GM23248 (cell line): ENCODE measurements around the gene TNNT1. TPM values are rescaled to one million over a fixed set of nuclear protein-coding genes. Genes with fewer than 3 reads are reported as not detected.

Experiments used
- DNase-seq: peaks from one replicate; pipeline ENCODE4 v3.0.0-alpha.2; 2015
- H2AFZ ChIP-seq: fragments of 200-600 bp; sonication (generic); 2 replicates; pipeline ENCODE4 v1.6.1; 2016; ENCODE audit warnings: antibody characterized with exemption
- H3F3A ChIP-seq: fragments of 200-600 bp; sonication (generic); 2 replicates; pipeline ENCODE4 v1.6.1; 2016; ENCODE audit warnings: mild to moderate bottlenecking, antibody characterized with exemption, mixed run types; ENCODE audit not compliant: insufficient read depth
- H3K27ac ChIP-seq: fragments of 200-600 bp; sonication (generic); 2 replicates; pipeline ENCODE4 v1.5.1; 2016; ENCODE audit warnings: mild to moderate bottlenecking
- H3K27me3 ChIP-seq: fragments of 200-600 bp; sonication (generic); replicated peaks from 2 replicates; pipeline ENCODE4 v1.6.1; 2016; ENCODE audit warnings: mild to moderate bottlenecking; ENCODE audit not compliant: insufficient read depth
- H3K36me3 ChIP-seq: fragments of 200-600 bp; sonication (generic); 2 replicates; pipeline ENCODE4 v1.6.1; 2016; ENCODE audit warnings: low read depth, mild to moderate bottlenecking
- H3K4me1 ChIP-seq: fragments of 200-600 bp; sonication (generic); 2 replicates; pipeline ENCODE4 v1.6.1; 2016; ENCODE audit warnings: mild to moderate bottlenecking; ENCODE audit not compliant: insufficient read depth
- H3K4me2 ChIP-seq: fragments of 200-600 bp; sonication (generic); one replicate; pipeline ENCODE4 v1.6.1; 2016; ENCODE audit warnings: mild to moderate bottlenecking; ENCODE audit not compliant: unreplicated experiment
- H3K4me3 ChIP-seq: fragments of 200-600 bp; sonication (generic); 2 replicates; pipeline ENCODE4 v1.5.1; 2016; ENCODE audit warnings: mild to moderate bottlenecking
- H3K79me2 ChIP-seq: fragments of 200-600 bp; sonication (generic); 2 replicates; pipeline ENCODE4 v1.6.1; 2016; ENCODE audit warnings: mild to moderate bottlenecking; ENCODE audit not compliant: insufficient read depth
- H3K9ac ChIP-seq: fragments of 200-600 bp; sonication (generic); 2 replicates; pipeline ENCODE4 v1.6.1; 2016; ENCODE audit warnings: mild to moderate bottlenecking
- H3K9me2 ChIP-seq: fragments of 200-600 bp; sonication (generic); 2 replicates; pipeline ENCODE4 v1.6.1; 2016; ENCODE audit warnings: mixed run types, mild to moderate bottlenecking, moderate library complexity; ENCODE audit not compliant: insufficient read depth
- H3K9me3 ChIP-seq: fragments of 200-600 bp; sonication (generic); one replicate; pipeline ENCODE4 v1.6.1; 2017; ENCODE audit warnings: low read depth
- H4K20me1 ChIP-seq: fragments of 200-600 bp; sonication (generic); 2 replicates; pipeline ENCODE4 v1.6.0; 2016; ENCODE audit not compliant: insufficient read depth
- EZH2 ChIP-seq: fragments of 200-600 bp; sonication (generic); IDR thresholded peaks from 2 replicates; pipeline ENCODE4 v1.6.1; 2018; ENCODE audit warnings: antibody characterized with exemption, mild to moderate bottlenecking; ENCODE audit not compliant: insufficient read depth, poor library complexity, severe bottlenecking
- EZH2phosphoT487 ChIP-seq: fragments of 200-600 bp; sonication (generic); IDR thresholded peaks from 2 replicates; pipeline ENCODE4 v1.6.1; 2018; ENCODE audit warnings: antibody characterized with exemption, moderate library complexity, mild to moderate bottlenecking, low read depth; ENCODE audit not compliant: insufficient read depth
- WGBS, 2 experiments: methylation state at CpG; one replicate each; pipeline ENCODE4 v1.1.6; 2015 to 2017; ENCODE audit warnings: low lambda C conversion rate in 2 of 2, low coverage in 1 of 2; ENCODE audit errors: missing lambda C conversion rate in 2 of 2; 5-methylcytosine and 5-hydroxymethylcytosine counted together
- in situ Hi-C: fragments of 300-500 bp; cut with MboI; formaldehyde crosslinking; loops from 2 replicates; pipeline ENCODE4 v1.15.0; 2020
- polyA plus RNA-seq: library from polyadenylated mRNA; unstranded; fragments of >200 nt; fragmentation: Nextera tagmentation; extraction: Ambion mirVana; gene quantifications from 2 replicates; pipeline ENCODE4 v1.2.1, GENCODE V29; 2016
- total RNA-seq: library from RNA; depleted of rRNA; stranded (reverse); fragments of >200 nt; shearing (Covaris generic); gene quantifications from 2 replicates; pipeline ENCODE4 v1.2.3, GENCODE V29; 2014

TNNT1 gene
- total and polyA plus RNA-seq, 2 experiments from 2014 or later: 0.76 to 1.8 TPM

DNA sequence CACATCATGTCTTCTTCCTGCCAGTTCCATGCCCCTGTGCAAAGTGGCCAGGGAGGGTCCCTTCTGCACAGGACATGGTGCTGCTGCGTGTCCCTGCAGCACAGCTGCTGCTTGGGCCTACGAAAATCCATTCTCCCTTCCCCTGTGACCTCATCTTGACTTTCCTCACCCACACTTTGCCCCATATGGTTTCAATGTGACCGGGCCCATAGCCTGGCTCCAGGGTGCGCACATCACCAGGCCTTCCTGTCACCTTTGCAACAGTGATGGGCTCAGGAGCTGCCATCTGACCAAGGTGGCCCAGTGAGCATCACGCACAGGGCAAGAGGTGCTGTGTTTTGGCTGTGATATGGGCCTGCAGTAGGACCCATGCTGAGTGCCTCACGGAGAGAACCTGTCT is 42.4 kb downstream of the TNNT1 start:
- H3K9ac ChIP-seq: no peak overlapping the region
- H3K27me3 ChIP-seq: no peaks in the 10 kb centered on the region
- H3F3A ChIP-seq: no peaks in the 10 kb centered on the region
- no peak overlapping the region for H3K27ac ChIP-seq
- 0 out of 2 replicates have a peak, but pooled peaks cover 8% of the 10 kb centered on the region for H4K20me1 ChIP-seq
- H3K4me2 ChIP-seq: no peak overlapping the region
- TF ChIP-seq EZH2phosphoT487 (no peak), EZH2 (no peak)
- 65 to 68% methylated on average over 6 of the region's 6 CpGs for WGBS, 2 experiments
- H3K4me3 ChIP-seq: no peak overlapping the region
- H3K4me1 ChIP-seq: no peaks in the 10 kb centered on the region
- in situ Hi-C loops: no loop called here
- no peak for DNase-seq
- peaks cover 95% of the 10 kb centered on the region for H3K79me2 ChIP-seq
- peaks cover 12% of the 10 kb centered on the region for H3K36me3 ChIP-seq
- H3K9me3 ChIP-seq: no peaks in the 10 kb centered on the region
- no peak overlapping the region for H2AFZ ChIP-seq
- no peaks in the 10 kb centered on the region for H3K9me2 ChIP-seq

DNA sequence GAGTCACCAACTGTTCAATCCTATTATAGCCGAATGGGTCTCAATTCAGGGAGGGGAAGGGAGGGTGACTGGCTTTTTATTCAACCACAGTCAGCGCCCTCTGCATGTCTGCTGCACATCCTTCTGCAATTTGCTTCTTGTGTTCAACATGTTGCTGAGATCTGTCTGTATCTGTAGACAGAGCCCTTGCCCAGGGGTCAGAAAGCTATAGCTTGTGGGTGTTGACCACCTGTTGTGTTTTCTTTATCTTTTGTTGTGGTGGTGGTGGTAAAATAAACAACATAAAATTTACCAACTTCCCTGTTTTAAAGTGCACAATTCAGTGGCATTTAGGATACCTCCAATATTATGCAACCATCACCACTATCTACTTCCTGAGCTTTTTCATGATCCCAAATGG is 43.8 kb downstream of the TNNT1 start:
- Histone ChIP-seq H3K4me2 (no peak overlapping the region), H3K27me3 (no peaks in the 10 kb centered on the region), H3K9me3 (no peaks in the 10 kb centered on the region), H3F3A (no peaks in the 10 kb centered on the region), H3K4me1 (no peaks in the 10 kb centered on the region), H3K4me3 (no peak overlapping the region), H4K20me1 (0 out of 2 replicates have a peak, but pooled peaks cover 8% of the 10 kb centered on the region), H3K79me2 (peaks cover 94% of the 10 kb centered on the region), H3K27ac (no peak overlapping the region), H3K9ac (no peak overlapping the region), H2AFZ (no peak overlapping the region), H3K9me2 (no peaks in the 10 kb centered on the region), H3K36me3 (peaks cover 12% of the 10 kb centered on the region)
- 94 to 100% methylated on average over 2 of the region's 2 CpGs for WGBS, 2 experiments
- in situ Hi-C loops: no loop called here
- no peak for TF ChIP-seq EZH2phosphoT487
- TF ChIP-seq EZH2: no peak
- no peak for DNase-seq

DNA sequence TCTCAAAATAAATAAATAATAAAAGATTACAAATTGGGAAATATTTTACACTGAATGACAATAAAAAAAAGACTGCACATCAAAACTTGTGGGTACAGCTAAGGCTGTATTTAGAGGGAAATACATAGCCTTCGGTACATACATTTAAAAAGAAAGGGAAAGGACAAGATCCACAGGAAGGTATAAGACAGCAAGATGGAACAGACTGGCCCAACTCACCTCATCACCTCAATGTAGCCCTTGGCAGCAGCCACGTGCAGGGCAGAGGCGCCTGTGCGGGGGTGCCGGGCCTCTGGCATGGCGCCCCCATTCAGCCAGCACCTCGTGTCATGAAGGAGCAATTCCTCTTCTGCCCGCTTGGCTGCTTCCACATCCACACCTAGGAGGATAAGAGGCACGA is 45.8 kb downstream of the TNNT1 start:
- H4K20me1 ChIP-seq: 0 out of 2 replicates have a peak, but pooled peaks cover 5% of the 10 kb centered on the region
- no peak overlapping the region for H2AFZ ChIP-seq
- H3K27ac ChIP-seq: no peak overlapping the region
- 98% methylated on average over 9 of the region's 9 CpGs for WGBS, 2 experiments
- H3K4me1 ChIP-seq: no peaks in the 10 kb centered on the region
- no peaks in the 10 kb centered on the region for H3K27me3 ChIP-seq
- in situ Hi-C loops: no loop called here
- DNase-seq: no peak
- peaks cover 89% of the 10 kb centered on the region for H3K79me2 ChIP-seq
- no peak overlapping the region for H3K9ac ChIP-seq
- H3K9me2 ChIP-seq: no peaks in the 10 kb centered on the region
- H3K9me3 ChIP-seq: no peaks in the 10 kb centered on the region
- no peaks in the 10 kb centered on the region for H3F3A ChIP-seq
- no peak for TF ChIP-seq EZH2phosphoT487
- no peak for TF ChIP-seq EZH2
- no peak overlapping the region for H3K4me2 ChIP-seq
- H3K36me3 ChIP-seq: peaks cover 12% of the 10 kb centered on the region
- H3K4me3 ChIP-seq: no peak overlapping the region

DNA sequence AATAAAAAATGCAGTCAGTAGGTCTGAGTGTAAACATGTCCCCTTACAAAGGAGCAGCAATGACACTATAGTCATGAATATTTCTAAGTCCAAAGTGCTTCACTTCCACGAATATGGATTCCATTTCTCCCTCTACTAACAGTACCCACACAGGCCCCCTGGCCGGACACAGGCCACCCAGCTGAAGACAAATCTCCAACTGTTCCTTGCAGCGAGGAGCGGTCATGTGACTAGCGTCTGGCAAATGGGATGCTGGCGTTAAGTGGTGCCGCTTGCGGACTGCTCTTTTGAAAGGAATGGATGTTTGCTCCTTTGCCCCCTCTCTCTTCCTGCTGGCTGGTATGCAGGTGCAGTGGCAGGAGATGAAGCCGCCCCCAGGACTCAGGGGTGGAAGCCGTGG is 47.7 kb downstream of the TNNT1 start:
- Histone ChIP-seq H4K20me1 (0 out of 2 replicates have a peak, but pooled peaks cover 5% of the 10 kb centered on the region), H3K9me2 (no peaks in the 10 kb centered on the region), H3F3A (no peaks in the 10 kb centered on the region), H3K27me3 (no peaks in the 10 kb centered on the region), H3K36me3 (peaks cover 12% of the 10 kb centered on the region), H3K4me2 (no peak overlapping the region), H3K4me3 (no peak overlapping the region), H3K4me1 (no peaks in the 10 kb centered on the region), H3K9ac (no peak overlapping the region), H3K9me3 (no peaks in the 10 kb centered on the region), H3K27ac (no peak overlapping the region), H3K79me2 (peaks cover 77% of the 10 kb centered on the region), H2AFZ (no peak overlapping the region)
- TF ChIP-seq EZH2: no peak
- TF ChIP-seq EZH2phosphoT487: no peak
- in situ Hi-C loops: no loop called here
- 91% methylated on average over 10 of the region's 10 CpGs for WGBS, 2 experiments
- no peak for DNase-seq
